DND-41 (cell line): ENCODE results near the gene POLE3.

Experiments used
- ATAC-seq: fragments of 200-7000 bp; cut with Tn5 transposase; 3 replicates; pipeline ENCODE4 v1.9.1; 2021; ENCODE audit warnings: low read depth; ENCODE audit not compliant: insufficient read depth
- DNase-seq: peaks from one replicate; pipeline ENCODE4 v3.0.0-alpha.2; 2020
- H2AFZ ChIP-seq: 2 replicates; pipeline ENCODE4 v1.6.0; 2012; ENCODE audit warnings: low read depth, low read length
- H3K27ac ChIP-seq: 2 replicates; pipeline ENCODE4 v1.5.1; 2012; ENCODE audit warnings: low read length, inconsistent platforms
- H3K27me3 ChIP-seq: fragments of 200-600 bp; sonication (generic); 2 replicates; pipeline ENCODE4 v1.6.0; 2012; ENCODE audit warnings: low read length, mild to moderate bottlenecking, inconsistent platforms; ENCODE audit not compliant: insufficient read depth, poor library complexity
- H3K36me3 ChIP-seq: 2 replicates; pipeline ENCODE4 v1.5.1; 2012; ENCODE audit warnings: low read length, inconsistent platforms; ENCODE audit not compliant: insufficient read depth
- H3K4me1 ChIP-seq: 2 replicates; pipeline ENCODE4 v1.5.1; 2012; ENCODE audit warnings: mild to moderate bottlenecking, low read length; ENCODE audit not compliant: insufficient read depth
- H3K4me2 ChIP-seq: 2 replicates; pipeline ENCODE4 v1.6.0; 2012; ENCODE audit warnings: mild to moderate bottlenecking, moderate library complexity, low read length, inconsistent platforms; ENCODE audit not compliant: insufficient read depth
- H3K4me3 ChIP-seq, 2 experiments: fragments of 200-600 bp in 1 of 2; shearing (Covaris generic) in 1 of 2; 2 replicates each; pipeline ENCODE4 v1.5.1; 2012 to 2016; ENCODE audit warnings: inconsistent platforms in 2 of 2, low read length in 2 of 2, mild to moderate bottlenecking in 2 of 2, low read depth in 1 of 2, moderate library complexity in 1 of 2
- H3K79me2 ChIP-seq: 2 replicates; pipeline ENCODE4 v1.6.0; 2012; ENCODE audit warnings: low read length, inconsistent platforms; ENCODE audit not compliant: insufficient read depth
- H3K9ac ChIP-seq: 2 replicates; pipeline ENCODE4 v1.6.0; 2012; ENCODE audit warnings: low read depth, mild to moderate bottlenecking, inconsistent platforms, low read length, moderate library complexity
- H3K9me3 ChIP-seq: 2 replicates; pipeline ENCODE4 v1.5.1; 2012; ENCODE audit warnings: low read length, moderate library complexity, mild to moderate bottlenecking, inconsistent platforms; ENCODE audit not compliant: insufficient read depth, severe bottlenecking
- H4K20me1 ChIP-seq: 2 replicates; pipeline ENCODE4 v1.6.0; 2012; ENCODE audit warnings: low read length; ENCODE audit not compliant: insufficient read depth
- CTCF ChIP-seq: IDR thresholded peaks from 2 replicates; pipeline ENCODE4 v1.5.1; 2012; ENCODE audit warnings: borderline replicate concordance, low read length, moderate library complexity, mild to moderate bottlenecking; ENCODE audit not compliant: poor library complexity, severe bottlenecking; ENCODE audit errors: extremely low read depth
- EZH2 ChIP-seq: IDR thresholded peaks from 3 replicates; pipeline ENCODE4 v1.6.1; 2012; ENCODE audit warnings: borderline replicate concordance, low read depth, mild to moderate bottlenecking, moderate library complexity, low read length, inconsistent platforms; ENCODE audit not compliant: severe bottlenecking

The POLE3 gene

DNA sequence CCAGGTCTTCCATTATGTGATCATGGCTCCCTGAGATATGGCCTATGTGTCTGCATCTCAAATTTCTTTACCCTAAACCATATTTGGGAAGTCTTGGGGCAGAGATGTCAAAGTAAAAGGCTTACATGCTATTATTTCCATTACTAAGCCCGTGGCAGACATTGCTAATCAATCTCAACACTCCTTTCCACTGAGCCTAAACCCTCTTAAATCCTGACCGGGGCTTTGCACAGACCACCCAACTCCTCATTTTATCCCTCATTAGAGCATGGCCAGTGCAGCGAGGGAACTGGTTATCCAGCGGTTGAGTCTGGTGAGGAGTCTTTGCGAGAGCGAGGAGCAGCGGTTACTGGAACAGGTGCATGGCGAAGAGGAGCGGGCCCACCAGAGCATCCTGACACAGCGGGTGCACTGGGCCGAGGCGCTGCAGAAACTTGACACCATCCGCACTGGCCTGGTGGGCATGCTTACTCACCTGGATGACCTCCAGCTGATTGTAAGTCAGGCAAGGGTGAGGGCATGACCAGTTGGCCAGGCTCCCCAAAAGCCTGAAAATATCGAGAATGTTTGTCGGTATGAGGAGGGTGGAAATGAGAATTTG, 50.1 kb downstream of the POLE3 start:
- no peak overlapping the region for H2AFZ ChIP-seq
- H3K36me3 ChIP-seq, result no peaks in the 10 kb centered on the region
- H3K9me3 ChIP-seq, result no peaks in the 10 kb centered on the region
- no peak overlapping the region for H3K27ac ChIP-seq
- H3K4me1 ChIP-seq, result no peaks in the 10 kb centered on the region
- H3K79me2 ChIP-seq, result no peaks in the 10 kb centered on the region
- DNase-seq (no peak), ATAC-seq (no peak)
- H3K4me3 ChIP-seq, result no peak overlapping the region
- H3K4me2 ChIP-seq, result no peak overlapping the region
- no peak for TF ChIP-seq EZH2
- TF ChIP-seq CTCF, result no peak
- H3K9ac ChIP-seq, result no peak overlapping the region
- peaks cover 5% of the 10 kb centered on the region for H3K27me3 ChIP-seq
- no peaks in the 10 kb centered on the region for H4K20me1 ChIP-seq

GRCh38 chr9:113359385-113359784, 51.1 kb downstream of the POLE3 start:
- no peaks in the 10 kb centered on the region for H3K36me3 ChIP-seq
- H3K27me3 ChIP-seq, result peaks cover 7% of the 10 kb centered on the region
- no peaks in the 10 kb centered on the region for H3K79me2 ChIP-seq
- H3K9ac ChIP-seq, result no peak overlapping the region
- no peaks in the 10 kb centered on the region for H4K20me1 ChIP-seq
- ATAC-seq, result no peak
- no peaks in the 10 kb centered on the region for H3K9me3 ChIP-seq
- no peak for DNase-seq
- H3K4me1 ChIP-seq, result no peaks in the 10 kb centered on the region
- H3K4me3 ChIP-seq, result no peak overlapping the region
- H2AFZ ChIP-seq, result no peak overlapping the region
- no peak overlapping the region for H3K4me2 ChIP-seq
- H3K27ac ChIP-seq, result no peak overlapping the region
- TF ChIP-seq CTCF, result no peak
- no peak for TF ChIP-seq EZH2
